Measurements from ENCODE around the gene REPS2. TPM values are rescaled to one million over a fixed set of nuclear protein-coding genes. Genes with fewer than 3 reads are reported as not detected.
"Not testable (repeated sequence)": the region's sequence is repeated elsewhere in the genome, so short reads cannot be mapped to it uniquely, and the experiment has no call there.

REPS2 gene
- total RNA-seq, 1 experiment from 2014 or later, result 1.7 TPM

DNA sequence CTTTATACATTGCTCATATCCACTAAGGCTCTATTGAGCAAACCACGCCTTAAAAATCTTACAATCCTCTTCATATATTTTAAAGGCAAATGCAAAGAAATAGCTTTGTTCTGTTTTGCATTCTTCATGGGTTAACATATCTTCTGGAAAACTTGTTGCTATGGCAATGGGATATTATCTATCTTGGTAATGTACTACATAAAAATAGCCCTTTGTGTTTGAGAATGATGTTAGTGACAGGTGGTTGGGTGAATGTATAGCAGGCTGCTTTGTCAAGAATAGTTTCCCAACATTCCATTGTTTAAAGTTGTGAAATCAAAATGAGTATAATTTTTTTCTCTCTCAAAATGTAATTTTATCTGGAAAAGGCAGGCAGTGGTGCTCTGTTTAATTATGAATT is 16.8 kb downstream of the REPS2 start:
- peak; percentile 18 for DNase-seq (ENCODE audit: low read depth)

DNA sequence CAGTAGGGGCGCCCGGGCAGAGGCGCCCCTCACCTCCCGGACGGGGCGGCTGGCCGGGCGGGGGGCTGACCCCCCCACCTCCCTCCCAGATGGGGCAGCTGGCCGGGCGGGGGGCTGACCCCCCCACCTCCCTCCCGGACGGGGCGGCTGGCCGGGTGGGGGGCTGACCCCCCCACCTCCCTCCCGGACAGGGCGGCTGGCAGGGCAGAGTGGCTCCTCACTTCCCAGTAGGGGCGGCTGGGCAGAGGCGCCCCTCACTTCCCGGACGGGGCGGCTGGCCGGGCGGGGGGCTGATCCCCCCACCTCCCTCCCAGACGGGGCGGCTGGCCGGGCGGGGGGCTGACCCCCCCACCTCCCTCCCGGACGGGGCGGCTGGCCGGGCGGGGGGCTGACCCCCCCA is 18.5 kb downstream of the REPS2 start:
- DNase-seq (ENCODE audit: low read depth), result not testable (repeated sequence)

DNA sequence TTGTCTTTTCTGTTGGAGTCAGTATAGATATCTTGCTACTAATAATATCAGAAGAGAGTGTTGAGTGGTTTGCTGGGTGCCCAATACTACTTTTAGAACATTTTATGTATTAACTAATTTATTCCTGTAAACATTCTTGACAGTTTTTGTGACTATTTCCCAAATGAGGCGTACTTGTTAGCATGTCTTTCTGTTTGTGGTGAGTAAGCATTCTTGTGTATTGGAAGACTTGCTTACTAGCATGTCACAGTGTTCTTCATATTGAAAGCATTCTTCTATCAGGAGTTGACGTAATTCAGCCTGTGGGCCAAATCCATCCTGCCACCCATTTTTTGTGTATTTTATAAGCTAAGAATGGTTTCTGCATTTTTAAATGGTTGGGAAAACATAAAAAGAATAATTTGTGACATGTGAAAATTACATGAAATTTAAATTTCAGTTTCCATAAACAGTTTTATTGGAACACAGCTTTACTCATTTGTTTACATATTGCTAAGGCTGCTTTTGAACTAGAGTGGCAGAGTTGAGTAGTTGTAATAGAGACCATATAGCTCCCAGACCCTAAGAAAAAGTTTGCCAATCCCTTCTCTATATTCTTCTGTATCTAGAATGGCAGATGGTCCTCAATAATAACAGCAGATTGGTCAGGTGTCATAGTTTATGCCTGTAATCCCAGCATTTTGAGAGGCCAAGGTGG is 20.4 kb downstream of the REPS2 start:
- no peak for DNase-seq (ENCODE audit: low read depth)

GRCh38 chrX:16968753-16969152 is 22.3 kb downstream of the REPS2 start:
- not testable (repeated sequence) for DNase-seq (ENCODE audit: low read depth)

DNA sequence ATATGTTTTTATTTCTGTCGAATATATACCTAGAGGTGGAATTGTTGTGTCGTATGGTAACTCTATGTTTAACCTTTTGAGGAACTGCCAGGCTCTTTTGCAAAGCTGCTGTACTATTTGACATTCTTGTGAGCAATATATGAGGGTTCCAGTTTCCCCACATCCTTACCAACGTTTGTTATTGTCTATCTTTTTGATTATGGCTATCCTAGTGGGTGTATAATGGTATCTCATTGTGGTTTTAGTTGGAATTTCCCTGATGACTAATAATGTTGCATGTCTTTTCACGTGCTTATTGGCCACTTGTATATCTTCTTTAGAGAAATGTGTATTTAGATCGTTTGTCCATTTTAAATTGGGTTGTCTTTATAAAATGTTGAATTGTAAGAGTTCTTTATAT is 24.5 kb downstream of the REPS2 start:
- DNase-seq (ENCODE audit: low read depth), result peak; percentile 45

DNA sequence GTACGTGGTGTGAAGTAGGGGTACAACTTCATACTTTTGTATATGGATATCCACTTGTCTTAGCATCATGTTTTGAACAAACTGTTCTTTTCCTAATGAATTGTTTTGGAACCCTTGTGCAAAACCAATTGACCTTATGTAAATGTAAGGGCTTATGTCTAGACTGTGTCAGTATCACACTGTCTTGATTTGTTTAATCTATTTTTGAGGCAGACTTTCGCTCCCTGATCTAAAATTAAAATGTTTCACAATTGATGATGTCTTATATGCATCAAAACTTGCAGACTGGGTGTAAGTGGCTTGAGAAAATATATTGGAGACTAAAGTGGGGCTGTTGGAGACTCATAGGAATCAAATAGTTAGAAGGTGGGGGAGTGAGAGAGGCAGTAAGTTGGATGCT is 25.2 kb downstream of the REPS2 start:
- no peak for DNase-seq (ENCODE audit: low read depth)

GRCh38 chrX:16975233-16975632 is 28.8 kb downstream of the REPS2 start:
- DNase-seq (ENCODE audit: low read depth), result no peak

DNA sequence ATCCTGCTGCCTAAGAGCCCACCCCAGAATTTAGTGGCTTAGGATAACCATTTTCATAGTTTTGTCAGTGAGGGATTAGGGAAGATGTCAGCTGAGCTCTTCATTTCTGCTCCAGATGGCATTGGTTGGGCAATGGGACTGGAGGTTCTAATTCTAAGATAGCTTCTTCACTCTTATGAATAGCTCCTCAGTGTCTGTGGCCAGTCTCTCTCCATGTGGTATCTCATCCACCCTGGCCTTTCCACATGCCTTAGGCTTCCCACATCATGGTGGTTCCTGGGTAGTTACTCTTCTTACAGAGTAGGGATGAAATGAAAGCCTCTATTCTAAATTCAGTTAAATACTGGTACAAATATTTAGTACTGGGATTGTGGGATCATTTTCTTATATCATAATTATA is 31.3 kb downstream of the REPS2 start:
- no peak for DNase-seq (ENCODE audit: low read depth)

DNA sequence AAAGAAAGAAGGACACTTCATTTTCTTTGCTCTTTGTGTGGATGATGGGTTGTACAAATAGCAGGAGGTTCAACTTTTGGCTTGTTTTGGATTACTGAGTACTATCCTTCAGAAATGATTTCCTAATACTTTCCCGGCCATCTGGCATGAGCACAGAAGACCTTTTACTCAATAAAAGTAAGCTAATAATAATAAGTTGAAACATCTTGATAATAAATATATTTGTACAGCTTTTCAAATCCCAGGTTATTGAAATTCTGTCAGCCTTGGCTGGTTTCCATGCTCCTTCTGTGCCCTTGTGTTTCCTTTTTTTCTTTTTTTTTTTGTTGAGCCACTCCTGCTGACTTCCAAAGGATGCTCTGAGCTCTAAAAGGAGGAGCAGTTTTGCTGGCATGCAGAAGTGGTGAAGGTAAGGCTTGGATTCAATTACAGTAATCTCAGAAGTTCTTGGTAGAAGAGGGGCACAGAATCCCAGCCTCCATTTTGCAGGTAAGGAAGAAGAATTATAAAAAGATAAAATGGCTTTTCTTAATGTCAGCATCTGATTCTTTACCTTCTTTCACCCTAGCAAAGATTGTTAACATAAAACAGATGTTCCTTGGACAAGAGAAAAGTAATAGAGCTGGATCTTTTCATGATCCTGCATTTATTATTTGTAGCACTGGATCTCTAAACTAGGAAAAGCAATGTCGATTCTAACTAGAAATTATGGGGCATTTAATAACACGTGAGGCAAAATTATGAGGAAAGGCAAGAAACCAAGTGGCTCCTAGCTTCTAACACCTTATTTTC is 31.9 kb downstream of the REPS2 start:
- DNase-seq (ENCODE audit: low read depth), result no peak

DNA sequence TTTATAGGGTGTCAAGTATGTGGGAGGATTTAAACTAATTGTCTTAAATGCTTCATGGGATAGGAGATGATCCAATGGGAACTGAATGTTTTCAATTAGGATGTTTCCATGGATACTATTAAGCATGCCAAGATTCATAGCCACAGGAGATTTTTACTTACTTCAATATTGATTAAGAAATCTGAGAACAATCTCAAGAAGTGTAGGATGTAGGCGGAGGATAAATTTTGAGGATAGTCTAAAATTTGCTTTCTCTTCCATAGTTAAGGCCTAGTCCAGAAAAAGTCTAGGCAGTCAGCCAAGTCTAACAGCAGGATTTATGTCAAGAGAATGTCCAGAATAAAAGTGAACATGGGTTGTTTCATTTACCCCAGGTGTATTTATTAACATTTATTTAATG is 32.8 kb downstream of the REPS2 start:
- no peak for DNase-seq (ENCODE audit: low read depth)

- DNase-seq (ENCODE audit: low read depth), result no peak
Measured at GRCh38 chrX:16981209-16981608, 34.8 kb downstream of the REPS2 start.

DNA sequence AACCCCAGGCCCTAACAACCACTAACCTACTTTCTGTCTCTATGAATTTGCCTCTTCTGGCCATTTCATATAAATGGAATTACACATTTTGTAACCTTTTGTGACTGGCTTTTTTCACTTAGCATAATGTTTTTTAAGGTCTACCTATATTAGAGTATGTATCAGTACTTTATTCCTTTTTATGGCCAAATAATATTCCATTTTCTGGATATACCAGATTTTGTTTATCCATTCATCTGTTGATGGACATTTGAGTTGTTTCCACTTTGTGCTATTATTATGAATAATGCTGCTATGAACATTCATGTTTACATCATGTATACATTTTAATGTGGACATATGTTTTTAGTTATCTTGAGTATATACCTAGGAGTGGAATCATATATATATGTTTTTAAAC is 35.5 kb downstream of the REPS2 start:
- no peak for DNase-seq (ENCODE audit: low read depth)

GRCh38 chrX:16983051-16983450 is 36.6 kb downstream of the REPS2 start:
- no peak for DNase-seq (ENCODE audit: low read depth)

- no peak for DNase-seq (ENCODE audit: low read depth)
Measured at GRCh38 chrX:16985286-16985685, 38.8 kb downstream of the REPS2 start.

GRCh38 chrX:16986169-16986568 is 39.7 kb downstream of the REPS2 start:
- DNase-seq (ENCODE audit: low read depth), result no peak

GRCh38 chrX:16989750-16990149 is 43.3 kb downstream of the REPS2 start:
- DNase-seq (ENCODE audit: low read depth), result no peak

DNA sequence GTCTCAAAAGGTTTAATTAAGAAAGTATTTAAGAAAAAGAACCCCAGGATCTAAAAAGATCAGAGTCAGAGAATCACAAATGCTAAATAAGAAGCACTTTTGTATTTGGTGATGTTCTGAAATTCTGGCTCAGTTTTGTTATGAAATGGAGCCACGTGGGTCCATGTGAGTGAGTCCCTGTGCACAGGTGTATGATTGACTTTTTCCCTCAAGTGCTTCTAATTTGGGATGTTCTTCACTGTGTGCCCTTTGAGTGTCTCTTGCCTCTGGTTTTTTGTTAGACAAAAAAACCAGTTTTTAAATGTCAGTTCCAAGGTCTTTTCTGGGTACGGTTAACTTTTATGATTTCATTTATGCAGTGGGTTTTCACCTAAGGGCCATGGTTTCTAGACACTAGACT is 44.4 kb downstream of the REPS2 start:
- DNase-seq (ENCODE audit: low read depth), result no peak

DNA sequence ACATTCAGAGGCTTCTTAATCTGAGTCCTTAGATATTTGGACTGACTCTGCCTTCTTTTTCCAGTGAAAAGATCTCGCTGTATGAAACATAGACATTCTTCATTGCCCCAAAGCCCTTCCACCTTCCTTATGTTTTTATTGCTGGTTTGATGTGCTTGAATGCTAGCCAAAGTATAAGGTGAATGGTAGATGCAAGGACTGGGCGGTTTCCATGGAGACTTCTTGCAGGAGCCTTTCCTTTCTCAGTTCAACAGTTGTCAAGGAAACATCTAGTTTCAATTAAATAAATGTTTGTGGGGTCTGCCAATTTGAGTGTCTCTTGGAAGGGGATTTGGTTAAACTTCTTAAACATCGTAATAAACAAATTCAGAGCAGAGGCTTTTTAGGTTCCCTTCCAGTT is 46.0 kb downstream of the REPS2 start:
- no peak for DNase-seq (ENCODE audit: low read depth)

GRCh38 chrX:16992951-16993350 is 46.5 kb downstream of the REPS2 start:
- no peak for DNase-seq (ENCODE audit: low read depth)

GRCh38 chrX:16993791-16994318 is 47.4 kb downstream of the REPS2 start:
- no peak for DNase-seq (ENCODE audit: low read depth)

DNA sequence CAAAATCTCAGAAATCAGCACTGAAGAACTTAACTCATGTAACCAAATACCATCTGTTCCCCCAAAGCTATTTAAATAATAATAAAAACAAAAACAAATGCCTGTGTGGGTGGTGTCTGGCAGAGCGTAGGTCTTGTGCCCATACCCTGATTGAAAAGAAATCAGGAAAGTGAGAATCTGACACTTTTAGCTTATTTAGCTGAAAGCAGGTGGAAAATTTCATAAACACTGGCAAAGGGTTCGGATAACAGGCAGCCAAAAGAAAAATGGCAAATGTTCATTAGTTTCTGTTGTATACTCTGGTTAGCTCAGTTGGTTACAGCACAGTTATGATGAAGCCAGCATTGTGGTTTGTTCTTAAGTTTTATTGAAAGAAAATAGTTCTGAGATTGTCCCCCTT is 48.3 kb downstream of the REPS2 start:
- no peak for DNase-seq (ENCODE audit: low read depth)

DNA sequence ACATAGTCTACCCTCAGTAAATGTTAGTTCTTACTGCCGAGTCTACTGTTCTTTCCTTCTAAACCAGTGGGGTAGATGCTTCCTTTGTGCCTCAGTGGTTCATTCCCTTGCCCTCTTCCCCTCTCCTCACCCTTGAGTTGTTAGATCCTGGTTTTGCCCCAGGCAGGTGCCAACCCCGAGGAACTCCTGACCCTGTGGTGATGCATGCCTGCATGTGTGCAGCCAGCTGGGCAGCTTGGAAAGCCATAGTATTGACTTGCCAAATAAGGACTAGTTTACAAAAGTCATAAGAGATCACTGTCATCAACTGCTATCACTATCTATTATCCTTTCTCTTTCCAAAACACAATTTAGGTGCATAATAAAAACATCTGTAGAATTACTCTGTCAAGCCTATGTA is 50.9 kb downstream of the REPS2 start:
- DNase-seq (ENCODE audit: low read depth), result no peak

GRCh38 chrX:16999275-16999674 is 52.8 kb downstream of the REPS2 start:
- DNase-seq (ENCODE audit: low read depth), result peak; percentile 9
